ENCODE data around the gene SELP. TPM values are rescaled to one million over a fixed set of nuclear protein-coding genes. Genes with fewer than 3 reads are reported as not detected.

The SELP gene
- polyA plus RNA-seq, 1 experiment = not detected

DNA sequence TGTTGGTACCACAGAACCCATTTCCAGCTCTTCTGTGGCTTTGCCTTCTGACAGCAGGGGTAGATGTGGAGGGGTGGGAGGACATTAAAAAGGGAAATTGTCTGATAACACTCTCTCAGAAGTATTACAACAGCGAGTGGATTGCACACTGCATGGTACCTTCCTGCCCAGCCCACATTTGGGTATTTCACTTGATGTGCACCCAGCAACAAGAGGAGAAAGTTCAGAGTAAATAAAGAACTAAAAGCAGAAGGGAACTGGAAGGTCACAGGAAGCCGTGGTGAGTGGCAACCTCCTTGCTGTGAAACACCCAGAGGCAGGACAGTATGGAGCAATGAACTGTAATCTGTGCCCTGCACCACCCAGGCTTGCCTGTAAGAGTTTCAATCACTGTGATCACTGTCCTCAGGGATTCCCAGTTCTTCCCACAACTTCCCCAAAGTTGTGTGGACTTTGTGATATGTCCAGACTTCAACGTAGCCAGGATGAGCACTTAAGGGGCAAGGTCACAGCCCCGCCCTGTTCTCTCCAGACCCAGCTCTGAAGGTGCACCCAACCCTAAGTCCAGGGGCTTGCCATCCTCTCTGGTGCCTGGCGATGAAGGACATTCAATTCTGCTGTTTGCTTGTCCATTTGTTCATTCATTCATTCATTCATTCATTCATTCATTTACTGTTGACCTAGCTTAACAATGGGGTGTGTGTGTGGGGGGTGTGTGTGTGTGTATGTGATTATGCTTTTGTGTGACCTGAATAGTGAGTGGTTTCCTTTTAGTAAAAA is 25.0 kb downstream of the SELP start:
- CTCF ChIA-PET = no interaction called here
- H3K4me3 ChIP-seq (ENCODE audit: low read depth, low read length) = no peak overlapping the region
- no peaks in the 10 kb centered on the region for H3K9me3 ChIP-seq (ENCODE audit: control insufficient read depth, insufficient read depth, low read length)
- no peak overlapping the region for H3K27ac ChIP-seq (ENCODE audit: low read depth, low read length)
- TF ChIP-seq, protein P1, sequence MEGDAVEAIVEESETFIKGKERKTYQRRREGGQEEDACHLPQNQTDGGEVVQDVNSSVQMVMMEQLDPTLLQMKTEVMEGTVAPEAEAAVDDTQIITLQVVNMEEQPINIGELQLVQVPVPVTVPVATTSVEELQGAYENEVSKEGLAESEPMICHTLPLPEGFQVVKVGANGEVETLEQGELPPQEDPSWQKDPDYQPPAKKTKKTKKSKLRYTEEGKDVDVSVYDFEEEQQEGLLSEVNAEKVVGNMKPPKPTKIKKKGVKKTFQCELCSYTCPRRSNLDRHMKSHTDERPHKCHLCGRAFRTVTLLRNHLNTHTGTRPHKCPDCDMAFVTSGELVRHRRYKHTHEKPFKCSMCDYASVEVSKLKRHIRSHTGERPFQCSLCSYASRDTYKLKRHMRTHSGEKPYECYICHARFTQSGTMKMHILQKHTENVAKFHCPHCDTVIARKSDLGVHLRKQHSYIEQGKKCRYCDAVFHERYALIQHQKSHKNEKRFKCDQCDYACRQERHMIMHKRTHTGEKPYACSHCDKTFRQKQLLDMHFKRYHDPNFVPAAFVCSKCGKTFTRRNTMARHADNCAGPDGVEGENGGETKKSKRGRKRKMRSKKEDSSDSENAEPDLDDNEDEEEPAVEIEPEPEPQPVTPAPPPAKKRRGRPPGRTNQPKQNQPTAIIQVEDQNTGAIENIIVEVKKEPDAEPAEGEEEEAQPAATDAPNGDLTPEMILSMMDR (IDR thresholded peaks at IDR 0.05; ENCODE audit: low read depth, low read length) = no peak
- POLR2A ChIA-PET = no interaction called here
- DNase-seq (ENCODE audit: low read depth, low spot score) = no peak
- no peaks in the 10 kb centered on the region for H3K27me3 ChIP-seq (ENCODE audit: control insufficient read depth, insufficient read depth, low read length)

DNA sequence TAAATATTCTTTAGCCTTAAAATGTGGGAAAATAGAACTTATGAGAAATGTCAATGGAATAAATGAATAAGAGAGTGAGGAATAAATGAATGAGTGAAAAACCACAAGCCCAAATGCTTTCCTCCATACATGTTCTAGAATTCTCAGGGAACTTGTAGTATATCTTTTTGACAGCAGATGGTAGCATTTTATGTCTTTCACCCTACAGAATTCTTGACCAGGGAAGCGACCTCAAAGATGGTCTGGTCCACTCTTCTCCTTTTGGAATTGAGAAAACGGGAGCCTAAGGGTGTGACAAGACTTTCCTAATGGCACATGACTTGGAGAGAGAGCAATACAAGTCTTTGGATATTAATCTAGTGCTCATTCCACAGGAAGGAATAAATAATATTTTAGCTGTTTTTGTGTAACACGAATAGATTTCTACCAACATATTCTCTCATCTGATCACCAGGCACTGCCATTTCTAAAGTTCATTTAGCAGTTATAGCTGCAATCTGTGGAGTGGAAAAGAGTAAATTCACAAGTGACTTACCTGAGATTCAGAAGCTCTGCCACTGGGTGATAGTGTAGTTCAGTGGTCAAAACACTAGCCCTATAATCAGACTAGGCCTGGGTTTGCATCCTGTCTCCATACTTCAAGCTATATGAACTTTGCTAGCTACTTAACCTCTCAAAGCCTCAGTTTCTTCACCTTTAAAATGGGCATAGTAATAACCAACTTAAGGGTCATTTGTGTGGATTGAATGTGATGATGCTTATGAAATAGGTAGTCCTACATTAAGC is 28.6 kb downstream of the SELP start:
- Histone ChIP-seq H3K4me3 (ENCODE audit: low read depth, low read length) (no peak overlapping the region), H3K9me3 (ENCODE audit: control insufficient read depth, insufficient read depth, low read length) (no peaks in the 10 kb centered on the region), H3K27me3 (ENCODE audit: control insufficient read depth, insufficient read depth, low read length) (no peaks in the 10 kb centered on the region), H3K27ac (ENCODE audit: low read depth, low read length) (no peak overlapping the region)
- POLR2A ChIA-PET = no interaction called here
- TF ChIP-seq, protein P1 (IDR thresholded peaks at IDR 0.05; ENCODE audit: low read depth, low read length) = peak; percentile 37; the same call in 1 of the 2 replicates
- CTCF ChIA-PET = interaction anchor here (1.0 to 2.2 kb wide), 4 partner anchors 25 to 212 kb away, joined by 3 to 37 read pairs (median 9); no protein-coding TSS in a partner anchor
- DNase-seq (ENCODE audit: low read depth, low spot score) = no peak

DNA sequence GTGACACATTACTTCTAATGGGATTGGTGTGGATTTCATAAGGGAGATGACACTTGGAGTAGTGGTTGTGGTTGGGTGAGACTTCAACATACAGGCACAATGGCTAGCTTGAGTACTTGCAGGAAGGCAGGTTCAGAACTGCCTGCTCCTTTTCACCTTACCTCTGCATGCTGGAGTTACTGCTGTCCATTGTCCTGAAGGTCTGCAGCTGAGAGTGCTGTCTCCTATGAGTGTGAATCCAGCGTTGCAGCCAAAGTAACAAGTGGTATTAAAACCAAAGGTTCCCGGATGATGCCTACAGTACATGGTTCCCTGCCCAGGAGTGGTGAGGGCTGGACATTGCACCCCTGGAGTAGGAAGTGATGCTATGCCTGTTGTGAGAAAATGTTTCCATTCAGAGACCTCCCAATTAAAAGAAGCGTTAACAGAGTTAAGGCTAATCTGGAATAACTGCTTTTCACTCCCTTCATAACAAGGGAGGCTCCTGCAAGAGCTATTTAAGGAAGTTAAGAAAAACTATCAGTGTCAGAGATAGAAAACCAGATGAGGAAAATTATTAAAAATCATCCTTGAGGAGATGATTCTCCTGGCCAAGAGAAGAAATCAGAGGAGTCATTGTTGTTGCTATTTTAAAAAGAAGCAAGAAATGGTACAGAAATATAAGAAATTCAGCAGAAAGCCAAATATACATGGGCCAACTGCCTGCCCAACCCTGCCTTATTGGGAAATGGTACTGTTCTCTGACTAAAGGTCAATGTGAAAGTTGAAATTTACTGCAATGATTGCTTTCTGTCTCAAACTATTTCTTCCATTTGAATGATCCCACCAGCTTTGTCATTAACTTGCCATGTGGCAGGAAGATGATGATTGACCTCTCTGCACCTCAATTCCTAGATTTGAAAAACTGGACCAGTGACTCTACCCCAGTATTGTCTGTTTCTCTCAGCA is 33.9 kb downstream of the SELP start:
- ChIA-PET CTCF (interaction anchor here (1.4 kb wide), 1 partner anchor 9 kb away, joined by 3 read pairs; the partner anchor contains the start of gene F5), POLR2A (no interaction called here)

DNA sequence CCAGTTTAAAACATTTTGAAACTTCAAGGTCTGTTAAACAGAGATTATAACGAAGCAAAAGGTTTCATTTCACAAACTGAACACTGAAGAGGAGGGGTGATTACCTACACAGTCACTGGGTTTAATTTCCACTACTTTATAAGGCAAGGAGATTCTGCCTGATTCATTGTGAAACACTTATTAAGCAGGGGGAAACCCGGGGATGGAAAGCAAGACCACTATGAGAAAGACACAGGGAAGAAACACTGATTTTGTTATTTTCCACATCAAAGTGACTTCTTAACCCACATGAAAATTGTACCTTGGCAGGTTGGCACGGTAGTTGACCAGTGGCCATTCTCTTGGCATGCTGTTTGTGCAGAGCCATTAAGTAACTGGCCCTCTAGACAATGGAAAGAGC is 35.5 kb downstream of the SELP start:
- Histone ChIP-seq H3K4me3 (ENCODE audit: low read depth, low read length) (no peak overlapping the region), H3K9me3 (ENCODE audit: control insufficient read depth, insufficient read depth, low read length) (no peaks in the 10 kb centered on the region), H3K27me3 (ENCODE audit: control insufficient read depth, insufficient read depth, low read length) (peaks cover 2% of the 10 kb centered on the region), H3K27ac (ENCODE audit: low read depth, low read length) (no peak overlapping the region)
- ChIA-PET CTCF (no interaction called here), POLR2A (no interaction called here)
- TF ChIP-seq, protein P1 (IDR thresholded peaks at IDR 0.05; ENCODE audit: low read depth, low read length) = no peak
- DNase-seq (ENCODE audit: low read depth, low spot score) = no peak

More for the DNA sequence above, 33.9 kb downstream of the SELP start:
- no peak for DNase-seq (ENCODE audit: low read depth, low spot score)
- Histone ChIP-seq H3K27ac (ENCODE audit: low read depth, low read length) (no peak overlapping the region), H3K27me3 (ENCODE audit: control insufficient read depth, insufficient read depth, low read length) (no peaks in the 10 kb centered on the region), H3K9me3 (ENCODE audit: control insufficient read depth, insufficient read depth, low read length) (no peaks in the 10 kb centered on the region), H3K4me3 (ENCODE audit: low read depth, low read length) (no peak overlapping the region)
- TF ChIP-seq, protein P1 (IDR thresholded peaks at IDR 0.05; ENCODE audit: low read depth, low read length) = no peak
